ENCODE measurements around the gene RALGPS1. TPM values are rescaled to one million over a fixed set of nuclear protein-coding genes. Genes with fewer than 3 reads are reported as not detected.

Gene RALGPS1
- total RNA-seq, 1 experiment from 2014 or later = 18.6 TPM

DNA sequence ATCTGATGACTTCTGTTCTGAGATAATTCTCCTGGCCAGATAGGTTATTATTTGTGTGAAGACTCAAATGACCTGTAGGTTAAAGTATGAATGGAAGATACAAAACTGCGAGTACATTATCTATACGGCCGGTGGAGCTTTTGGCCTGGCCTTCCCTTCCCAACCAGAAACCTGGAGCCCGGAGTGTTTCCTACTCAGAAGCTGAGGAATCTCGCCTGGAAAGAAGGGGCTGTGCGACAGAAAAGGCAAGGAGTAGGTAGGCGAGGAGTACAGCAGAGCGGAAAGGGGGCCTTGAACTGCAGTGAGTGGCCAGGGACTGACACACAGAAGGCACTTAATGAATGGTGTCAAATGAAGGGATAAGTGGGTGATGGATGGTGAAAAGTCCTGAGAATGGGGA lies 173.3 kb downstream of the RALGPS1 start:
- no peak overlapping the region for H3K27ac Mint-ChIP-seq
- H3K9me3 Mint-ChIP-seq = no peaks in the 10 kb centered on the region
- Histone ChIP-seq H3K79me2 (ENCODE audit: insufficient read depth, low read length) (no peaks in the 10 kb centered on the region), H2BK12ac (ENCODE audit: insufficient read length, low read depth, low read length) (no peak overlapping the region), H2BK120ac (ENCODE audit: low read depth, low read length, poor library complexity, severe bottlenecking) (no peak overlapping the region), H4K5ac (ENCODE audit: insufficient read length, low read depth, low read length) (no peak overlapping the region), H3K9me3 (ENCODE audit: control insufficient read depth, low read depth, low read length) (no peaks in the 10 kb centered on the region), H2BK15ac (ENCODE audit: low read depth, low read length) (no peak overlapping the region), H2AK5ac (ENCODE audit: insufficient read length, low read length) (no peak overlapping the region), H3K27ac (ENCODE audit: insufficient read length, low read depth, low read length) (no peak overlapping the region), H3K9ac (ENCODE audit: extremely low read depth, insufficient read length, low read length) (no peak overlapping the region), H2AFZ (ENCODE audit: low read length) (no peak overlapping the region), H3K18ac (ENCODE audit: insufficient read length, low read depth, low read length) (no peak overlapping the region), H3K79me1 (ENCODE audit: insufficient read depth, low read depth, low read length, poor library complexity, severe bottlenecking) (no peaks in the 10 kb centered on the region), H4K20me1 (ENCODE audit: control insufficient read depth, insufficient read depth, insufficient read length) (no peaks in the 10 kb centered on the region), H2BK5ac (ENCODE audit: insufficient read length, low read length) (no peak overlapping the region), H3K27me3 (ENCODE audit: insufficient read depth, low read length) (no peaks in the 10 kb centered on the region), H3K4me2 (ENCODE audit: insufficient read depth, insufficient read length, low read length) (no peak overlapping the region), H3K56ac (ENCODE audit: insufficient read length, low read depth, low read length) (no peak overlapping the region), H3K4ac (ENCODE audit: low read depth, low read length) (no peak overlapping the region), H3K23me2 (ENCODE audit: insufficient read length, low read depth, low read length, poor library complexity, severe bottlenecking) (no peaks in the 10 kb centered on the region), H2BK20ac (ENCODE audit: low read depth, low read length, poor library complexity, severe bottlenecking) (no peak overlapping the region), H4K91ac (ENCODE audit: insufficient read length, low read depth, low read length) (no peak overlapping the region), H4K8ac (replicated peaks; ENCODE audit: insufficient read length, low read depth, low read length) (no peak overlapping the region), H3T11ph (ENCODE audit: low read length) (no peak overlapping the region), H3K4me1 (ENCODE audit: insufficient read depth, low read length) (no peaks in the 10 kb centered on the region), H3K14ac (ENCODE audit: insufficient read depth, low read length) (no peak overlapping the region), H3K23ac (ENCODE audit: insufficient read length, low read depth, low read length) (no peak overlapping the region)
- no peak for DNase-seq
- H3K4me1 Mint-ChIP-seq = peaks cover 3 to 4% of the 10 kb centered on the region in 2 experiments; a peak in 2 of 4 replicates
- no peak for TF ChIP-seq CTCF (conservative IDR thresholded peaks at IDR 0.05)
- no peaks in the 10 kb centered on the region for H3K27me3 Mint-ChIP-seq (ENCODE audit: low read depth)
- H3K36me3 Mint-ChIP-seq (ENCODE audit: insufficient read depth in 1 of 3, low read depth in 3 of 3) = no peaks in the 10 kb centered on the region; a peak in 3 of 7 replicates
- no CpG with 5 or more reads among the region's 8 CpGs for WGBS (ENCODE audit: extremely low coverage, insufficient read length, low lambda C conversion rate)
- H3K4me3 Mint-ChIP-seq = no peak overlapping the region

Measured in H9 (cell line).